ENCODE data around the gene LRRC17.
"Not testable (repeated sequence)": the region's sequence is repeated elsewhere in the genome, so short reads cannot be mapped to it uniquely, and the experiment has no call there.

Gene LRRC17

GRCh38 chr7:102895602-102896001 is 17.2 kb upstream of the LRRC17 start:
- no peaks in the 10 kb centered on the region for H3K27me3 ChIP-seq (ENCODE audit: control insufficient read depth, insufficient read depth, low read length)
- no peaks in the 10 kb centered on the region for H3K36me3 ChIP-seq (ENCODE audit: control insufficient read depth, insufficient read depth, low read length)
- H3K4me1 ChIP-seq, result no peaks in the 10 kb centered on the region
- no peaks in the 10 kb centered on the region for H3K9me3 ChIP-seq (ENCODE audit: control insufficient read depth, low read length)
- no peak for TF ChIP-seq CTCF (IDR thresholded peaks at IDR 0.05)
- no peak overlapping the region for H3K4me3 ChIP-seq (ENCODE audit: low read depth, low read length)
- no peak overlapping the region for H3K27ac ChIP-seq
- H3K79me2 ChIP-seq, result no peaks in the 10 kb centered on the region
- H2AFZ ChIP-seq, result no peak overlapping the region
- H3K4me2 ChIP-seq (ENCODE audit: low read length), result no peak overlapping the region
- no peak overlapping the region for H3K9ac ChIP-seq

GRCh38 chr7:102896585-102896984 is 16.2 kb upstream of the LRRC17 start:
- no peak overlapping the region for H2AFZ ChIP-seq
- H3K36me3 ChIP-seq (ENCODE audit: control insufficient read depth, insufficient read depth, low read length), result no peaks in the 10 kb centered on the region
- no peaks in the 10 kb centered on the region for H3K79me2 ChIP-seq
- TF ChIP-seq CTCF (IDR thresholded peaks at IDR 0.05), result no peak
- no peaks in the 10 kb centered on the region for H3K9me3 ChIP-seq (ENCODE audit: control insufficient read depth, low read length)
- no peak overlapping the region for H3K4me3 ChIP-seq (ENCODE audit: low read depth, low read length)
- H3K27ac ChIP-seq, result no peak overlapping the region
- no peak overlapping the region for H3K9ac ChIP-seq
- no peaks in the 10 kb centered on the region for H3K27me3 ChIP-seq (ENCODE audit: control insufficient read depth, insufficient read depth, low read length)
- H3K4me2 ChIP-seq (ENCODE audit: low read length), result no peak overlapping the region
- no peaks in the 10 kb centered on the region for H3K4me1 ChIP-seq

- TF ChIP-seq CTCF (IDR thresholded peaks at IDR 0.05), result no peak
- Histone ChIP-seq H3K9ac (no peak overlapping the region), H3K9me3 (ENCODE audit: control insufficient read depth, low read length) (no peaks in the 10 kb centered on the region), H2AFZ (no peak overlapping the region), H3K4me2 (ENCODE audit: low read length) (no peak overlapping the region), H3K27me3 (ENCODE audit: control insufficient read depth, insufficient read depth, low read length) (no peaks in the 10 kb centered on the region), H3K36me3 (ENCODE audit: control insufficient read depth, insufficient read depth, low read length) (no peaks in the 10 kb centered on the region), H3K4me1 (no peaks in the 10 kb centered on the region), H3K27ac (no peak overlapping the region), H3K4me3 (ENCODE audit: low read depth, low read length) (no peak overlapping the region), H3K79me2 (no peaks in the 10 kb centered on the region)
Observed at GRCh38 chr7:102897211-102897631, 15.6 kb upstream of the LRRC17 start.

- TF ChIP-seq CTCF (IDR thresholded peaks at IDR 0.05), result no peak
Observed at GRCh38 chr7:102897856-102898531, 14.8 kb upstream of the LRRC17 start.

GRCh38 chr7:102898532-102898859 is 14.3 kb upstream of the LRRC17 start:
- H3K79me2 ChIP-seq, result no peaks in the 10 kb centered on the region
- no peaks in the 10 kb centered on the region for H3K4me1 ChIP-seq
- no peaks in the 10 kb centered on the region for H3K36me3 ChIP-seq (ENCODE audit: control insufficient read depth, insufficient read depth, low read length)
- no peak for TF ChIP-seq CTCF (IDR thresholded peaks at IDR 0.05)
- no peak overlapping the region for H3K4me2 ChIP-seq (ENCODE audit: low read length)
- no peaks in the 10 kb centered on the region for H3K27me3 ChIP-seq (ENCODE audit: control insufficient read depth, insufficient read depth, low read length)
- H3K27ac ChIP-seq, result no peak overlapping the region
- H3K4me3 ChIP-seq (ENCODE audit: low read depth, low read length), result no peak overlapping the region
- no peaks in the 10 kb centered on the region for H3K9me3 ChIP-seq (ENCODE audit: control insufficient read depth, low read length)
- no peak overlapping the region for H3K9ac ChIP-seq
- no peak overlapping the region for H2AFZ ChIP-seq

More at GRCh38 chr7:102897856-102898531, 14.8 kb upstream of the LRRC17 start:
- Histone ChIP-seq H3K79me2 (no peaks in the 10 kb centered on the region), H3K27me3 (ENCODE audit: control insufficient read depth, insufficient read depth, low read length) (no peaks in the 10 kb centered on the region), H3K4me1 (no peaks in the 10 kb centered on the region), H3K27ac (no peak overlapping the region), H3K4me2 (ENCODE audit: low read length) (no peak overlapping the region), H3K9me3 (ENCODE audit: control insufficient read depth, low read length) (no peaks in the 10 kb centered on the region), H3K4me3 (ENCODE audit: low read depth, low read length) (no peak overlapping the region), H2AFZ (no peak overlapping the region), H3K9ac (no peak overlapping the region), H3K36me3 (ENCODE audit: control insufficient read depth, insufficient read depth, low read length) (no peaks in the 10 kb centered on the region)

GRCh38 chr7:102902052-102902451 is 10.7 kb upstream of the LRRC17 start:
- H3K9me3 ChIP-seq (ENCODE audit: control insufficient read depth, low read length); H3K27ac ChIP-seq; H3K36me3 ChIP-seq (ENCODE audit: control insufficient read depth, insufficient read depth, low read length); H3K79me2 ChIP-seq; H3K9ac ChIP-seq; H2AFZ ChIP-seq; H3K4me3 ChIP-seq (ENCODE audit: low read depth, low read length); H3K27me3 ChIP-seq (ENCODE audit: control insufficient read depth, insufficient read depth, low read length); H3K4me1 ChIP-seq; H3K4me2 ChIP-seq (ENCODE audit: low read length): not testable (repeated sequence)

GRCh38 chr7:102903576-102903975 is 9.2 kb upstream of the LRRC17 start:
- not testable (repeated sequence) for H3K36me3 ChIP-seq (ENCODE audit: control insufficient read depth, insufficient read depth, low read length); H3K4me1 ChIP-seq; H3K4me3 ChIP-seq (ENCODE audit: low read depth, low read length); H3K27me3 ChIP-seq (ENCODE audit: control insufficient read depth, insufficient read depth, low read length); H3K9me3 ChIP-seq (ENCODE audit: control insufficient read depth, low read length); H2AFZ ChIP-seq; H3K79me2 ChIP-seq; H3K27ac ChIP-seq; H3K4me2 ChIP-seq (ENCODE audit: low read length); H3K9ac ChIP-seq
